Fibroblast of skin of back (primary cell): Measurements from ENCODE around the gene ANXA11.
A peak's percentile ranks its signal among the peaks of the same experiment; 100 is the strongest.
"Not testable (repeated sequence)": the region's sequence is repeated elsewhere in the genome, so short reads cannot be mapped to it uniquely, and the experiment has no call there.

Source experiments
- DNase-seq: peaks from one replicate; pipeline ENCODE4 v3.0.0-alpha.2; 2013

ANXA11 gene

GRCh38 chr10:80207768-80208370 is 2.5 kb upstream of the ANXA11 start:
- DNase-seq = no peak

- DNase-seq = no peak
Measured at GRCh38 chr10:80206277-80206655, 929 bp upstream of the ANXA11 start.

GRCh38 chr10:80204677-80205476 is 460 bp downstream of the ANXA11 start:
- peak; percentile 45 for DNase-seq

- DNase-seq = no peak
Measured at GRCh38 chr10:80203835-80204676, 1.3 kb downstream of the ANXA11 start.

GRCh38 chr10:80202934-80203834 is 2.2 kb downstream of the ANXA11 start:
- DNase-seq = peak; percentile 97

GRCh38 chr10:80202530-80202929 is 2.8 kb downstream of the ANXA11 start:
- not testable (repeated sequence) for DNase-seq

- DNase-seq = no peak
Measured at GRCh38 chr10:80201608-80202141, 3.7 kb downstream of the ANXA11 start.

GRCh38 chr10:80200687-80201086 is 4.7 kb downstream of the ANXA11 start:
- DNase-seq = no peak

GRCh38 chr10:80200259-80200658 is 5.1 kb downstream of the ANXA11 start:
- no peak for DNase-seq

GRCh38 chr10:80199828-80200227 is 5.5 kb downstream of the ANXA11 start:
- DNase-seq = peak; percentile 68

GRCh38 chr10:80197972-80198916 is 7.1 kb downstream of the ANXA11 start:
- DNase-seq = no peak

- DNase-seq = no peak
Measured at GRCh38 chr10:80196950-80197315, 8.4 kb downstream of the ANXA11 start.

- DNase-seq = peak; percentile 36
Measured at GRCh38 chr10:80196270-80196949, 8.9 kb downstream of the ANXA11 start.

- DNase-seq = no peak
Measured at GRCh38 chr10:80195046-80195574, 10.2 kb downstream of the ANXA11 start.

- no peak for DNase-seq
Measured at GRCh38 chr10:80194373-80195045, 10.8 kb downstream of the ANXA11 start.

- no peak for DNase-seq
Measured at GRCh38 chr10:80192553-80192952, 12.8 kb downstream of the ANXA11 start.

- DNase-seq = no peak
Measured at GRCh38 chr10:80191589-80192270, 13.6 kb downstream of the ANXA11 start.

GRCh38 chr10:80188713-80189112 is 16.6 kb downstream of the ANXA11 start:
- DNase-seq = no peak
